NCI-H2227 treated with DMSO at 0.1 percent for 48 hours (cell line): ENCODE measurements around the gene UCHL3.

Experiments used
- DNase-seq: peaks from one replicate; lab custom pipeline; 2025; lab: John Stamatoyannopoulos, UW

UCHL3 gene

DNA sequence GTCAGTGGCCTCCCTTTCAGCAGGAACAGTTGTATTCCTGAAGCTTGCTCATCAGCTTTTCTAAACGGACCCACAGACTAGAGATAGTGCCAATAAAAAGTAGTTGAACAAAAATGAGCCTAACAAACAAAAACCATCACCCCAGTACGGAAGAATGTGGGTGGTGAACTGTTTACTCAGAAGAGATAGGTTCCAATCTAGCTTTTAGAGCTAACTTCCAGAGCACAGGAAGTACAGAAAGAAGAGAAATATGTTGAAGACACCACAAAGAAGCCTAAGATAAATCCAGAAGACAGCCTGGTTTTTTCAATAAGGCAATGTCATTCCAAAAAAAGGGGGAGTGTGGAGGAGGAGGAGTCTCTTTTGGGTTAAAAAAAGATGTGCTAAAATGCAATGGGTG is 83.7 kb downstream of the UCHL3 start:
- no peak for DNase-seq

DNA sequence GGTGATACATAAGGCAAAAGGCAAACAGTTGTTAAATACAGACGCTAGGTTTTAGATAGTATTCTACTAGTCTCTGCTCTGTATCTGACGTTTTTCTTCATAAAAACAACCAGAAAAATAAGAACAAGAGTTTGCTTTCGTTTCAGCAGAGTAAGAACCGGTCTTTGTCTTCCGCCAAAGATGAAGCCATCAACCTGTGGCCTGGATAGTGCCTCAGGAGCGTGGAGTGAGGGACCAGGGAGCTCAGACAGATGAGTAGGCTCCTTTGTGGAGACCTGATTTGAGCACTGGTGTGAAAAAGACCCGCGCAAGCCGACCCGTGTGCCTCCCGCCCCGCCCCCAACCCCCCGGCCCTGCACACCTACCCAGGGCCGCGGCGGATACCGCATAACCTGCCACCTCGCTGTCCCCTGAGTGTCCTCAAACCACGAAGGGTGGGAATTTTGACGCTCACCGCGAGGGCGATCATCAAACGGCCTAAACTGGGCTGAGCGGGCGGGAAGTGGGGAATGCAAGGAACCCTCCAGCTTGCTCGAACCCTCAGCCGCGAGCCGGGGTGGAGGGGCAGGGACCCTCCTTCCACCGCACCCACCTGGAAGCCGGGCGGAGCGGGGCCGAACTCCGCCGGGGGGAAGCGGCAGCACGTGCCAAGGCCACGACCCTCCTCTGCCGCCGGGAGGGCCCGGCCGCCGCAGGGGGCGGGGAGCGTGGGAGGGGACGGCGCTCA is 85.7 kb downstream of the UCHL3 start:
- no peak for DNase-seq

DNA sequence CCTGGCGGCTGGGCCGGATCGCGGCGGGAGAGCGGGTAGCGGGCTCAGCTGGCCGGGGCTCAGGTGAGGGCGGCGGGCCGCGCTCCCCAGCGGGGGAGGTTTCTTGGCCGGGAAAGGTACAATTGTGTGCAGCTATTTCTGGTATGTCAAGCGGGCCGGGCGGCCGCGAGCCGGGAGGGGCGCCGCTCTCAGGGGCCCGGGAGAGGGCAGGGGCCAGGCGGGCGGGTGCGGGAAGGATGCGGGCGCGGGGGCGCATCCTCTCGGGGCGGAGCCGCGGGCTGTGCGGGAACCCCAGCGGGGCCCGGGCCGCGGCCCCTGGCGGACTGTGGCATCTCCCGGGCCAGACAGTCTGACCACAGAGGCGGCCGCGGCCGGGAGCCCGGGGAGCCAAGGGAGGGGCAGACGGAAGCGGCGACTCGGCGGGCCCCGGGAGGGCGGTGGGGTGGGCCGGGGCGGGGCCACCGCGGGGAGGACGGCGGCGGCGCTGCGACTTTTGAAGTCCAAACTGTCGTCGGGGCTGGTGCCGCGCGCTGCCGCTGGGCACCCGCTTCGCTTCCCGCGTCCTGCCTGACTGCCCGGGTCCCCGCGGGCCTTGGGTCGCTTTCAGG is 86.3 kb downstream of the UCHL3 start, which contains the start of gene LMO7:
LMO7 (plus strand) TSS at position 503 of the 608 bp plus-strand sequence. CDS start 328 bp downstream, outside the sequence.
- DNase-seq, result no peak

DNA sequence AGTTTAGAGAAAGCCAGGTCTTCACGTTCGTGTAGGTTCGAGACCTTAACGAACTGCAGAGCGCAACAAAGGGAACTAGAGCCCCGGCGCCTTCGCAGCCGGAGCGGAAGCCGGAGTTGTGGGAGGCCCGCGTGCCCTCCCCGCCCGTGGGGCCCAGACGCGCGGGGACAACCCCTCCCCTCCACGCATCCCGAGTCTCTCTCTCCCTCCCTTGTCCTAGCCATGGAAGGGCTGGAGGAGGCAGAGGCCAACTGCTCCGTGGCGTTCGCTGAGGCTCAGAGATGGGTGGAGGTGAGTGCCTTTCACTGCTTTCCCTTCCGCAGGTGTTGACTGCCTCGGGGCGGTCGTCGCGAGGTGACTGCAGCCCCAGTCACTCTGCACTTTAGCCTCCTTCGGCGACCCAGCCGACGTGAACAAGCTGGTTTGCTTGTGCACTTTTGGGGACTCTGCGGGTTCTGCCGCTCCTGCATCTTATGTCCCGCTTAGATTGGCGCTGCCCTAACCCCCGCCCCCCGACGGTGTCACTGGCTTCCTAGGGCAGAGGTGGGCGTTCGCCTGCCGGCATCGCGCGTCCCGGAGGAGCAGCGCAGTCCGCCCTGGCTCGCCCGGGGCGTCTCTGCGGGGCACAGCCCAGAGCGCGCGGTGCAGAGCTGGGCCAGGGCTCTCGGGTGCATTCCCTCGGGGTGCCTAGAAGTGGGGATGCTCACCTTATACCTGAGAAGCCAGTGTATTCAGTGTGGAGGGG is 87.0 kb downstream of the UCHL3 start:
- no peak for DNase-seq

DNA sequence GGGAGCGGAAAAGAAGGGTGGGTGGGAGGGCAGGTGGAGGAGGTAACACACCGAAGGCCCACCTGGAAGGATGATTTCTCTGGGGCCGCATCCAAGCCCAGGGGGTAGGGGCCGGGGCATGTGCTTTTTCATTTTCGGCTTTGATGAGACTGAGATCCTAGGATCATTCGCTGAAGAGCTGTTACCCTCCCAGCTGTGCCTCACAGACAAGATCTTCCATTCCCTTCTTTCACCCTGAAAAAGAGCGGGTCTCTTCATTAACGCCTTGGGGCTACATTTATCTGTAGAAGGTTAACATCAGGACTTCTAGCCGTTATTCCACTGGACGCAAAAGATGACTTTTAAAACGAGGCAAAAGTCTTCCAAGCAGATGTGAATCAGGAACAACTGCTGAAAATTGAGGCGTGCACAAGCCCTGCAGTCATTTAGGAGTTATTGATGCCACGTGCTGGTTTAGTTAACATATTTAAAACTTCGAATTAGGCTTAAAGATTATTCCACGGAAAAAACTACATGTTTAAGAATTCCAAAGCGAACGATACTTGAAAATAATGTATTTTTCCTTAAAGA is 87.7 kb downstream of the UCHL3 start:
- DNase-seq, result no peak

DNA sequence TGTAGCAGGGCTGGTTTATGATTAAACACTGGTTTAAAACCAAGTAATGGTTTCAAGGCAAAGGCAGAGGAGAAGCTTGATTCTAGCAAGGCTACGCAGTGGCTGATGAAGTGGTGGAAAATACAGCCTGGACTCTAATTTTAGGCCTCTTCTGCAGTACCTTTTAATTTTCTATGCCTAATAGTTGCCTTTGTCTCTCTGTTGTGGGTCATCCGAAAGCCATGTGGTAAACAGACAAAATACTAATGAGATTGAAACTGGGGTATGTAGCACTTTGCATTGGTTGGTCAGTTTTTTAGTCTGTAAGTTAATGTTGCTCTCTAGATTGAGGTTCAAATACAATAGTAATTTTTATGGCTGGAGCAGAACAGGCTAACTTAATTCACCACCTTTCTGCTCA is 89.9 kb downstream of the UCHL3 start:
- no peak for DNase-seq

DNA sequence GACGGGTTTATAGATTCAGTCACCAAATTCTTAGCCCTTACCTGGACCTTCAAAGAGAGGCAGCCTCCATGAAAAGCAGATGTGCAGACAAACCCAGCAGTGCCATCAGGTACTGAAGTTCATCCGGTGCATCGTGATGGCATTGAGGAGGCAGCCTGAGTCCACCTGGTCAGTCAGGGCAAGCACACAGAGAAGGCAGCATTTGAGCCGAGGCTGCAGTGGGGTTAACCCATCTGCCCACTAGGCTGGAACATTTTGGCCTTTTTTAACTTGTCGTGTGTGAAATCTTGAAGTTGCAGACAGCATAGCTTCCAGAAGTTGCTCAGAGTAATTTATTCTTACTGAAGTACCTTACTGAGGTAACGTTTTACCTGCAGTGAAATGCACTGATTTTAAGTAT is 91.4 kb downstream of the UCHL3 start:
- no peak for DNase-seq

DNA sequence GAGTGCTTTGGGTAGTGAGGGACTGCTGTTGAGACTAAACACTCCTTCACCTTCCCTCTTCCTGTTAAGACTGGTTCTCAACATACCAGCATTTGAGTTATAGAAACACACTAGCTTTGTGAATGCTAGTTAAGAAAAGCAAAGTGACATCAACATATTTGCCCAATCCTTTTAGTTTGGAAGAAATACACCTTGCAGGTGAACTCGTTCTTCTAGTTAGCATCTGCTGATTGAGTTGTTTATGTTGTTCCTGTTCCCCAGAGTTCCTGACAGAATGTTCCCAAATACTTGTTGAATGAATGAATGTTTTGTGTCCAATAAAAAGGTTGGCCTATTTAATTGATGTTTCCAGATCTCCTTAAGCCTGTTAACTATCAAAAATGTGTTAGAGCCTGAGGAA is 93.6 kb downstream of the UCHL3 start:
- no peak for DNase-seq

DNA sequence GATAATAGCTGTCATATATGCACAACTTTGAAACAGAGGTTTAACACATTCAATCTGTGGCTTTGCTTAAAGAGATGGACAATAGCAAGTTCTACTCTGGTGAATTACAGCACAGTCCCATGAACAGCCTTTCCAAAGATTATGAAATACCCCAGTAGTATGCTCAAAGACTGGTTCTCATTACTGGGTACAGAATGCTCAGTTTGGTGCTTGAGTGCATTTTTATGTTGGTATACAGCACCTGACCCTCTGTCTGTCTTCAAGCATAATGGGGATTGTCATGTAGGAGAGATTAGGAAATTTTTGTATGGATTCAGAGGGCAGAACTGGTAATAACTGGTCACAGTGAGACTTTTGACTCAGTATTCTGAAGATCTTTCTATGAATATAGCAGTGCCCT is 94.1 kb downstream of the UCHL3 start:
- DNase-seq, result no peak

DNA sequence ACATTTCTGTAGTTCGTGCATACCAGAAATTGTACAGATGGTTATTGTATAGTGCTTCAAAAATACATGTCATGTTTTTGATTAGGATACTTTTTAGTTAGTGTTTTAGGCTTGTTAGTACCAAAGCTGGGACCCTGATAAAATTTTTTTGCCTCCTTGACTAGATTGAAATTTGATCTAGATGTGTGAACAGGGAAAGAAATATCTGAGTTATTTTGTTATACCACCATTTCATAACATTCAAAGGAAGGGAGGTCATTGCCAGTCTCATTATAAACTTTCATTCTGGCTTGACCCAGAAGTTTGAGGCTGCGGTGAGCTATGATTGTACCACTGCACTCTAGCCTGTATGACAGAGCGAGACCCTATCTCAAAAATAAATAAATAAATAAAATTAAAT is 95.5 kb downstream of the UCHL3 start:
- DNase-seq, result no peak

DNA sequence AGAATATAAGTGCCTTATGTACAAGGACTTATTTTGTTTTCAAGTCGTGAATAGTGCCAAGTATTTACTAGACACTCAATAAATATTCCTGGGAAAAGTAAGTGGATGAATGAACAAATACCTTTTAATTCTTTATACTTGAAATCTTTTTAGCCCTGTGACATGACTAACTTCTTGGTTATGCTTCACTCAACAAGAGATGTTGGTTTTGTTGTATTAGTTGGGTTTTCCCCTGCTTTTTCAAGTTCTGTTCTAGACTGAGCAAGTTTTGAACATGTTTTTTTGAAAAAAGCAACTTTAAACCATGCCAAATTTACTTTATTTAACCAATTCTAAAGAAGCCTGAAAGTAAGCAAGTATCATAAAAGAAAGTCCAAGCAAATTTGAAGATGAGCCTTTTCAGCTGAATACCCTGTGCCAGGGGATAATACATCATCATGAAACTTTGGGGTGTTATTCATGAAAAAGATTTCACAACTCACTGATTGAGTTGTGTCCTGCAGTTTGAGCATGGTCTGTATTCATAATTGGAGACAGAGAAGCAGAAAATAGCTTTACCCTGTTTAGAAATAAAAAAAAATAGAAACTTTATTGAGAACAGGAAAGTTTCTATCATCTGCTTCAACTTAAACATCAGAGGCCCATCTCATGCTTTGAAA is 97.7 kb downstream of the UCHL3 start:
- no peak for DNase-seq

DNA sequence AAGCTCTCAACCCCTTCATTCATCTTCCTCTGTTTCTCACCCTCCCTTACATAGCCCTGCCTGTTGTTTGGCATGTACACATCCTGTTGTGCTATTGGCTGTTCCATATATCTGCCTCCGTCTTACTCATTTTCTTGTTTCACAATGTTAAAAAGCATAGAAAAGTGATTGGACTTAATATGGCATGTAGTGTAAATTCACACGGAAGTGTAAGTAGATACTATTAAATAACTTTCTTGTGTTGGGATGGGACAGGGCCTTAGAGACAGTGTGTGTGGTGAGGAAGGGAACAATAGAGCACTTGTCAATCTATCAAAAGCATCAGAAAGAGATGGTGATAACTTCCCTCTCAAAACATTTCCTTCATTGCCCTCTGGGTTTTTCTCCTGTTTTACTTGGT is 98.9 kb downstream of the UCHL3 start:
- DNase-seq, result no peak

DNA sequence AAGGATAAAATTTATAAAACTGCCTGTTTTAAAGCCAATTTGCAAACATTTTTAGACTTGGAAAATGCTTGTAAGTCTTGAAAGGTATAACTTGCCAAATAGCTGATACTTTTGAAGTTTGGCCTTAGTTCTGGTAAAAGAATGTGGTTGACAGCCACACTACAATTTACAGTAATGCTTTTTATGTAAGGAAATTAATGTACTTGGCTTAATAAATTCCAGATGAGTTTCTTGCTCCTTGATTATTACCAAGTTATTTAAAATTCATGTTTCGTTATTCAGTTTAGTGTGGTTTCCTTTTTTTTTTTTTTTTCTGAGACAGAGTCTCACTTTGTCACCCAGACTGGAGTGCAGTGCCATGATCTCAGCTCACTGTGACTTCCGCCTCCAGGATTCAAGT is 101.4 kb downstream of the UCHL3 start:
- DNase-seq, result no peak

DNA sequence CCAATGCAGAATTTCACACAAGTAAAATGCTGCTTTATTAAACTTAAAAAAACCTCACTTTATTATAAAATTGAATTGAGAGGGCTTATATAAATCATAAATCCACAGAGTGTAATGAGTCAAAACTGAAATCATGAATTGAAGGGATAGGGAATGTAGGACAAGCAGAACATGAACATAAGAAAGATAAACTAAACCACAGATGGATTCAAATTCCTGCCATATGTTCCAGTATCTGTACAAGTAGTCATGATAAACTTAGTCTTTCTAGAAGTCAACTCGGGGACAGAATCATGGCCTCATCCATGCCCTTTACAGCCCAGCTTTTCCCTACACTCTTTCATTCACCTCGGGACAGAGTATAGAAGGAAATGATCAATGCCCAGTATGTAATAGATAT is 103.1 kb downstream of the UCHL3 start:
- DNase-seq, result no peak
